H1 (cell line): Measurements from ENCODE around the gene MRI1. TPM values are rescaled to one million over a fixed set of nuclear protein-coding genes. Genes with fewer than 3 reads are reported as not detected.
A peak's percentile ranks its signal among the peaks of the same experiment; 100 is the strongest.

ENCODE experiments used
- CTCF ChIA-PET: fragments of 300-600 bp; sonication (Branson Sonifier 250); formaldehyde crosslinking; loops from one replicate; lab custom pipeline; 2021; ENCODE audit not compliant: partially characterized antibody; lab: Charles Lee
- POLR2A ChIA-PET: fragments of 300-600 bp; sonication (Branson Sonifier 250); formaldehyde crosslinking; loops from one replicate; lab custom pipeline; 2021; ENCODE audit warnings: inconsistent platforms; ENCODE audit not compliant: partially characterized antibody; lab: Charles Lee
- DNase-seq, 2 experiments: peaks; one replicate each; pipeline versions ENCODE4 v3.0.0 to v3.0.0-alpha.2; 2010 to 2022; ENCODE audit warnings: low spot score in 2 of 2, low read depth in 1 of 2, mixed read lengths in 1 of 2
- FAIRE-seq: peaks from 2 replicates; lab custom pipeline; 2011; peaks lifted over from hg19 to GRCh38; lab: Jason Lieb, UNC
- H2AFZ ChIP-seq: 2 replicates; pipeline ENCODE4 v1.8.1; 2012; ENCODE audit warnings: low read length, inconsistent platforms
- H2AK5ac ChIP-seq: 2 replicates; pipeline ENCODE4 v1.6.1; 2013; ENCODE audit warnings: low read depth, low read length
- H2BK120ac ChIP-seq: replicated peaks from 2 replicates; pipeline ENCODE3; 2013; ENCODE audit warnings: low read depth, low read length, inconsistent platforms
- H2BK12ac ChIP-seq: 2 replicates; pipeline ENCODE4 v1.6.1; 2013; ENCODE audit warnings: low read depth, low read length
- H2BK15ac ChIP-seq: 2 replicates; pipeline ENCODE4 v1.6.1; 2013; ENCODE audit warnings: low read length
- H2BK20ac ChIP-seq: 2 replicates; pipeline ENCODE4 v1.6.1; 2013; ENCODE audit warnings: low read length
- H2BK5ac ChIP-seq: 2 replicates; pipeline ENCODE4 v1.6.1; 2013; ENCODE audit warnings: low read depth, low read length
- H3K14ac ChIP-seq: 2 replicates; pipeline ENCODE4 v1.6.1; 2013; ENCODE audit warnings: inconsistent platforms; ENCODE audit not compliant: insufficient read length
- H3K18ac ChIP-seq: 2 replicates; pipeline ENCODE4 v1.6.1; 2013; ENCODE audit warnings: low read length; ENCODE audit errors: extremely low read depth
- H3K23ac ChIP-seq: 2 replicates; pipeline ENCODE4 v1.6.1; 2013; ENCODE audit warnings: inconsistent platforms; ENCODE audit not compliant: insufficient read length
- H3K23me2 ChIP-seq: 2 replicates; pipeline ENCODE4 v1.6.1; 2013; ENCODE audit warnings: low read depth, low read length
- H3K27ac ChIP-seq: 2 replicates; pipeline ENCODE4 v1.6.1; 2011; ENCODE audit warnings: low read depth, low read length, inconsistent platforms
- H3K27me3 ChIP-seq, 4 experiments: replicated peaks in 1 of 4; 1 replicate in 1 of 4; 2 replicates in 3 of 4; pipeline versions ENCODE4 v1.6.1 to v1.8.1; 2011 to 2013; ENCODE audit warnings: low read length in 3 of 4, mild to moderate bottlenecking in 3 of 4, inconsistent platforms in 2 of 4, mixed read lengths in 2 of 4, moderate library complexity in 1 of 4; ENCODE audit not compliant: control insufficient read depth in 3 of 4, insufficient read depth in 3 of 4; ENCODE audit errors: extremely low read depth in 1 of 4
- H3K36me3 ChIP-seq, 4 experiments: 2 replicates each; pipeline versions ENCODE4 v1.6.1 to v1.8.1; 2011 to 2013; ENCODE audit warnings: mild to moderate bottlenecking in 4 of 4, low read length in 3 of 4, moderate library complexity in 2 of 4, control low read depth in 1 of 4, inconsistent platforms in 1 of 4; ENCODE audit not compliant: insufficient read depth in 4 of 4, control insufficient read depth in 2 of 4
- H3K4ac ChIP-seq: replicated peaks from 2 replicates; pipeline ENCODE3; 2013; ENCODE audit warnings: low read length, low read depth, mixed read lengths, inconsistent platforms; ENCODE audit not compliant: insufficient read length
- H3K4me1 ChIP-seq, 4 experiments: replicated peaks in 1 of 4; 1 replicate in 1 of 4; 2 replicates in 3 of 4; pipeline versions ENCODE4 v1.6.1 to v1.8.1; 2011 to 2013; ENCODE audit warnings: low read length in 3 of 4, inconsistent platforms in 2 of 4, mixed read lengths in 1 of 4; ENCODE audit not compliant: insufficient read depth in 4 of 4, control insufficient read depth in 3 of 4
- H3K4me2 ChIP-seq, 2 experiments: 2 replicates each; pipeline versions ENCODE4 v1.6.1 to v1.8.1; 2011 to 2013; ENCODE audit warnings: low read depth in 2 of 2, low read length in 2 of 2, control low read depth in 1 of 2, inconsistent platforms in 1 of 2, mild to moderate bottlenecking in 1 of 2; ENCODE audit not compliant: insufficient read depth in 1 of 2
- H3K4me3 ChIP-seq, 4 experiments: fragments of 200-600, 300-600 bp in 1 of 4; sonication (generic), shearing (Covaris generic), sonication (Bioruptor Twin) in 1 of 4; 2 replicates each; pipeline versions ENCODE4 v1.5.1 to v1.8.1; 2011 to 2016; ENCODE audit warnings: low read length in 4 of 4, low read depth in 3 of 4, control low read depth in 2 of 4, inconsistent platforms in 2 of 4, mild to moderate bottlenecking in 2 of 4, mixed read lengths in 1 of 4, moderate library complexity in 1 of 4; ENCODE audit not compliant: insufficient read depth in 2 of 4; ENCODE audit errors: extremely low read depth in 1 of 4
- H3K56ac ChIP-seq: replicated peaks from 2 replicates; pipeline ENCODE3; 2013; ENCODE audit warnings: low read depth, mild to moderate bottlenecking, mixed read lengths, low read length, inconsistent platforms; ENCODE audit not compliant: insufficient read length
- H3K79me1 ChIP-seq: 2 replicates; pipeline ENCODE4 v1.6.1; 2013; ENCODE audit warnings: low read depth, low read length, control low read depth
- H3K79me2 ChIP-seq, 2 experiments: 2 replicates each; pipeline versions ENCODE4 v1.6.1 to v1.8.1; 2012 to 2013; ENCODE audit warnings: low read length in 2 of 2, mild to moderate bottlenecking in 2 of 2, inconsistent platforms in 1 of 2; ENCODE audit not compliant: insufficient read depth in 2 of 2, control insufficient read depth in 1 of 2
- H3K9ac ChIP-seq, 4 experiments: replicated peaks in 1 of 4; 1 replicate in 1 of 4; 2 replicates in 3 of 4; pipeline versions ENCODE4 v1.6.1 to v1.8.1; 2011 to 2013; ENCODE audit warnings: low read depth in 3 of 4, low read length in 3 of 4, control low read depth in 2 of 4, mild to moderate bottlenecking in 2 of 4, moderate library complexity in 2 of 4, inconsistent platforms in 1 of 4; ENCODE audit errors: extremely low read depth in 1 of 4
- H3K9me3 ChIP-seq, 2 experiments: 2 replicates each; pipeline versions ENCODE4 v1.6.1 to v1.8.1; 2012 to 2013; ENCODE audit warnings: mild to moderate bottlenecking in 2 of 2, moderate library complexity in 2 of 2, control low read depth in 1 of 2, inconsistent platforms in 1 of 2, low read depth in 1 of 2, low read length in 1 of 2, mixed read lengths in 1 of 2; ENCODE audit not compliant: insufficient read depth in 2 of 2
- H4K20me1 ChIP-seq, 2 experiments: replicated peaks in 1 of 2; 2 replicates each; pipeline versions ENCODE3 to v1.8.1; 2011 to 2013; ENCODE audit warnings: inconsistent platforms in 2 of 2, low read length in 2 of 2, mild to moderate bottlenecking in 1 of 2; ENCODE audit not compliant: insufficient read depth in 2 of 2, control insufficient read depth in 1 of 2
- H4K5ac ChIP-seq: 2 replicates; pipeline ENCODE4 v1.6.1; 2013; ENCODE audit warnings: low read length, low read depth, mixed read lengths, inconsistent platforms; ENCODE audit not compliant: insufficient read length
- H4K8ac ChIP-seq: 2 replicates; pipeline ENCODE4 v1.8.0; 2013; ENCODE audit warnings: mild to moderate bottlenecking, moderate library complexity, low read length, inconsistent platforms; ENCODE audit not compliant: insufficient read depth; ENCODE audit errors: extremely low read depth
- H4K91ac ChIP-seq: replicated peaks from 2 replicates; pipeline ENCODE3; 2013; ENCODE audit warnings: low read length, mixed read lengths, inconsistent platforms; ENCODE audit not compliant: insufficient read length
- CHD1 ChIP-seq: IDR thresholded peaks from 2 replicates; pipeline ENCODE4 v1.6.1; 2012; ENCODE audit warnings: low read depth, low read length, improper control_type of control experiment
- CREB1 ChIP-seq: IDR thresholded peaks from 2 replicates; pipeline ENCODE4 v1.6.1; 2012; ENCODE audit warnings: inconsistent platforms
- KDM1A ChIP-seq: fragments of 200-600, 300-600 bp; sonication (generic); IDR thresholded peaks from 2 replicates; pipeline ENCODE4 v1.7.1; 2016; ENCODE audit warnings: mild to moderate bottlenecking, low read length, borderline replicate concordance
- KDM4A ChIP-seq: IDR thresholded peaks from one replicate; pipeline ENCODE4 v1.7.1; 2012; ENCODE audit warnings: low read depth, mild to moderate bottlenecking, moderate library complexity, low read length, inconsistent platforms; ENCODE audit not compliant: severe bottlenecking
- KDM5A ChIP-seq: fragments of 200-600 bp; IDR thresholded peaks from 2 replicates; pipeline ENCODE4 v1.7.1; 2012; ENCODE audit warnings: mild to moderate bottlenecking, low read length, inconsistent platforms, mixed read lengths
- POU5F1 ChIP-seq: IDR thresholded peaks from 2 replicates; pipeline ENCODE4 v1.6.1; 2011; ENCODE audit warnings: low read depth, mild to moderate bottlenecking, low read length, moderate library complexity
- RBBP5 ChIP-seq: IDR thresholded peaks from 2 replicates; pipeline ENCODE4 v1.7.1; 2012; ENCODE audit warnings: low read depth, mild to moderate bottlenecking, inconsistent platforms, low read length, moderate library complexity, borderline replicate concordance
- SIN3A ChIP-seq, 2 experiments: IDR thresholded peaks in 1 of 2; conservative IDR thresholded peaks in 1 of 2; 2 replicates each; pipeline ENCODE4 v1.6.1; 2011 to 2012; ENCODE audit warnings: low read length in 2 of 2, improper control_type of control experiment in 1 of 2, low read depth in 1 of 2, mild to moderate bottlenecking in 1 of 2
- SIRT6 ChIP-seq: IDR thresholded peaks from one replicate; pipeline ENCODE4 v1.7.1; 2012; ENCODE audit warnings: low read length, inconsistent platforms
- SIX5 ChIP-seq: IDR thresholded peaks from 2 replicates; pipeline ENCODE4 v1.6.1; 2011; ENCODE audit warnings: mild to moderate bottlenecking, low read depth, low read length
- SP2 ChIP-seq: IDR thresholded peaks from 2 replicates; pipeline ENCODE4 v1.6.1; 2012; ENCODE audit warnings: mild to moderate bottlenecking, low read length, inconsistent platforms
- SRF ChIP-seq: IDR thresholded peaks from 2 replicates; pipeline ENCODE4 v1.6.1; 2011; ENCODE audit warnings: mild to moderate bottlenecking, low read depth, low read length, moderate library complexity
- WGBS, 2 experiments: shearing (Covaris generic) in 1 of 2; methylation state at CpG; one replicate each; pipeline versions ENCODE4 v1.1.6 to v1.1.7; 2013 to 2015; ENCODE audit warnings: low lambda C conversion rate in 2 of 2, mixed read lengths in 2 of 2, inconsistent platforms in 1 of 2, low coverage in 1 of 2, missing lambda C conversion rate in 1 of 2; ENCODE audit not compliant: insufficient replicate concordance in 2 of 2, insufficient coverage in 1 of 2, insufficient read length in 1 of 2; ENCODE audit errors: extremely low coverage in 1 of 2, missing lambda C conversion rate in 1 of 2; 5-methylcytosine and 5-hydroxymethylcytosine counted together
- polyA plus RNA-seq, 7 experiments: library from polyadenylated mRNA; depleted of rRNA in 3 of 7; stranded (reverse) in 5 of 7; unstranded in 2 of 7; fragments of >200 nt in 5 of 7; fragments of 200-250 nt in 2 of 7; gene quantifications; 1 replicate in 5 of 7; 2 replicates in 1 of 7; 4 replicates in 1 of 7; pipeline versions ENCODE4 v1.2.1 to v1.2.3, GENCODE V29; 2011 to 2013; ENCODE audit warnings: missing spikeins in 2 of 7, mixed read lengths in 2 of 7
- total RNA-seq: library from RNA; stranded (reverse); fragmentation: NEBNext Ultra II Directional; extraction: Animal tissue kit (Norgen Biotek cat#: 25700); gene quantifications from 2 replicates; pipeline ENCODE4 v1.2.1, GENCODE V29; 2021

Gene MRI1
- total and polyA plus RNA-seq, 2 of the 8 experiments (the other 6 are each of a cell fraction or from before 2014, with no cell fraction given) = 24.5 to 29.5 TPM

DNA sequence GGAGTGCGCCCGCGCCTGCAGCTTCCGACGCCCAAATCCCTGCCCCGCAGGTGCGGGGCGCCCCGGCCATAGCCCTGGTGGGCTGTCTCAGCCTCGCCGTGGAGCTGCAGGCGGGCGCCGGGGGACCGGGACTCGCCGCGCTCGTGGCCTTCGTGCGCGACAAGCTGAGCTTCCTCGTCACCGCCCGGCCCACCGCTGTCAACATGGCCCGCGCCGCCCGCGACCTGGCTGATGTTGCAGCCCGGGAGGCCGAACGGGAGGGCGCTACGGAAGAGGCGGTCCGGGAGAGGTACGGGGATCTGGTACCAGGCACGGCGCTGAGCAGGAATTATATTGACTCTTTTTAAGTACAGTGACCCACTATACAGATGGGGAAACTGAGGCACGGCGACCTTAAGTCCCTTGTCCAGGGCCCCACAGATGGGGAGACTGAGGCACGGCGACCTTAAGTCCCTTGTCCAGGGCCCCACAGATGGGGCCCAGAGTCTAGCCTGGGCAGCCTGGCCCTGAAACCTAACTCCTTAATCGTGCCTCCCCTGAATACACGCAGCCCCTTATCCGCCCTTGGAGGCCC is 586 bp downstream of the MRI1 start:
- DNase-seq (peak in 1 of 2 experiments; percentile 55), FAIRE-seq (no peak)
- peak overlapping the region; percentile 87 to 99 for H3K4me2 ChIP-seq
- no peak overlapping the region for H4K5ac ChIP-seq
- H3K23me2 ChIP-seq = peaks cover 7% of the 10 kb centered on the region; the same call in 1 of the 2 replicates
- H3K4me1 ChIP-seq = peaks cover 0 to 9% (median 2%) of the 10 kb centered on the region in 4 experiments; a peak in 3 of 7 replicates
- H3K4ac ChIP-seq = no peak overlapping the region
- no peak overlapping the region for H3K14ac ChIP-seq
- no peaks in the 10 kb centered on the region; a peak in 1 of 7 replicates for H3K27me3 ChIP-seq
- no peak overlapping the region for H2AK5ac ChIP-seq
- peak overlapping the region; percentile 47 to 88 (median 52) for H3K4me3 ChIP-seq
- no peak overlapping the region for H3K23ac ChIP-seq
- H3K79me1 ChIP-seq = no peaks in the 10 kb centered on the region
- peak overlapping the region; percentile 1; the same call in 1 of the 2 replicates for H2AFZ ChIP-seq
- H3K79me2 ChIP-seq = no peaks in the 10 kb centered on the region
- H2BK120ac ChIP-seq = no peak overlapping the region
- no peak overlapping the region for H3K56ac ChIP-seq
- H3K9ac ChIP-seq = no peak overlapping the region; a peak in 1 of 7 replicates
- POLR2A ChIA-PET = interaction anchor here (1.1 to 6.7 kb wide), 4 partner anchors 9 to 61 kb away, joined by 3 to 39 read pairs (median 4); partner anchors contain the start of gene C19orf53
- no peak overlapping the region; the same call in 1 of the 2 replicates for H4K8ac ChIP-seq
- no peak overlapping the region for H2BK20ac ChIP-seq
- no peak overlapping the region for H2BK5ac ChIP-seq
- H2BK12ac ChIP-seq = no peak overlapping the region
- no peak overlapping the region; the same call in 1 of the 2 replicates for H3K18ac ChIP-seq
- H4K20me1 ChIP-seq = peaks cover 0 to 2% of the 10 kb centered on the region in 2 experiments
- H4K91ac ChIP-seq = no peak overlapping the region
- WGBS, 2 experiments = 7% methylated on average over 42 of the region's 48 CpGs; no CpG with 5 or more reads in 1 of the 2 experiments
- no peak overlapping the region for H3K27ac ChIP-seq
- CTCF ChIA-PET = interaction anchor here (1.0 to 2.6 kb wide), 3 partner anchors 10 to 19 kb away, joined by 3 to 18 read pairs (median 4); partner anchors contain the start of gene C19orf53
- peaks cover 0 to 30% (median 6%) of the 10 kb centered on the region in 4 experiments; a peak in 6 of 8 replicates for H3K36me3 ChIP-seq
- no peaks in the 10 kb centered on the region for H3K9me3 ChIP-seq
- no peak overlapping the region for H2BK15ac ChIP-seq
- TF ChIP-seq KDM5A = no peak
- TF ChIP-seq SP2 = no peak
- no peak for TF ChIP-seq CHD1
- no peak for TF ChIP-seq SRF
- no peak for TF ChIP-seq SIRT6
- no peak for TF ChIP-seq CREB1
- TF ChIP-seq KDM4A = no peak
- TF ChIP-seq KDM1A = peak; percentile 41; the same call in 1 of the 2 replicates
- no peak for TF ChIP-seq POU5F1
- TF ChIP-seq SIX5 = no peak
- TF ChIP-seq SIN3A (conservative IDR thresholded peaks at IDR 0.05 in 1 of 2, IDR thresholded peaks at IDR 0.05 in 1 of 2; ENCODE audit: low read depth in 1 of 2, low read length in 2 of 2) = no peak
- TF ChIP-seq RBBP5 = 0 out of 2 replicates have a peak, but pooled peaks have one; percentile 31
